WTC11 (cell line): Measurements from ENCODE around the gene MPHOSPH10. TPM values are rescaled to one million over a fixed set of nuclear protein-coding genes. Genes with fewer than 3 reads are reported as not detected.
"Not testable (repeated sequence)": the region's sequence is repeated elsewhere in the genome, so short reads cannot be mapped to it uniquely, and the experiment has no call there.

Experiments used
- ATAC-seq: fragments of 200-7000 bp; cut with Tn5 transposase; 2 replicates; pipeline ENCODE4 v1.10.0; 2021; ENCODE audit warnings: mild to moderate bottlenecking, moderate library complexity
- CTCF ChIA-PET: fragments of 300-600 bp; sonication (Branson Sonifier 250); formaldehyde crosslinking; loops from one replicate; lab custom pipeline; 2021; ENCODE audit warnings: antibody characterized with exemption; lab: Charles Lee
- POLR2A ChIA-PET: fragments of 350-600 bp; sonication (Branson Sonifier 250); formaldehyde crosslinking; loops from one replicate; lab custom pipeline; 2021; ENCODE audit warnings: antibody characterized with exemption; lab: Charles Lee
- DNase-seq: peaks from one replicate; pipeline ENCODE4 v3.0.0; 2021; ENCODE audit warnings: low spot score
- H3K27ac Mint-ChIP-seq: 2 replicates; pipeline ENCODE4 v1.8.0; 2021; ENCODE audit warnings: mixed read lengths
- H3K27me3 Mint-ChIP-seq: 2 replicates; pipeline ENCODE4 v1.8.0; 2021; ENCODE audit warnings: low read depth, mild to moderate bottlenecking, moderate library complexity, mixed read lengths
- H3K36me3 Mint-ChIP-seq: 2 replicates; pipeline ENCODE4 v1.8.0; 2021; ENCODE audit warnings: mixed read lengths
- H3K4me1 Mint-ChIP-seq: 2 replicates; pipeline ENCODE4 v1.8.0; 2022; ENCODE audit warnings: mixed read lengths
- H3K4me3 Mint-ChIP-seq: 2 replicates; pipeline ENCODE4 v1.8.0; 2021; ENCODE audit warnings: mild to moderate bottlenecking, moderate library complexity, mixed read lengths
- H3K9me3 Mint-ChIP-seq: 2 replicates; pipeline ENCODE4 v1.8.0; 2021; ENCODE audit warnings: mixed read lengths
- FOXJ3 ChIP-seq: sonication (generic); formaldehyde crosslinking; IDR thresholded peaks from 2 replicates; pipeline ENCODE4 v1.9.0; 2021; ENCODE audit warnings: missing genetic modification reagents, mild to moderate bottlenecking, borderline replicate concordance
- FOXK1 ChIP-seq: sonication (generic); formaldehyde crosslinking; IDR thresholded peaks from 2 replicates; pipeline ENCODE4 v1.8.0; 2022; ENCODE audit warnings: mild to moderate bottlenecking, moderate library complexity, missing genetic modification reagents
- GABPB1 ChIP-seq: sonication (generic); formaldehyde crosslinking; IDR thresholded peaks from 2 replicates; pipeline ENCODE4 v1.8.1; 2023; ENCODE audit warnings: mild to moderate bottlenecking, missing genetic modification reagents
- GTF2I ChIP-seq: fragments of 250-450 bp; sonication (Bioruptor Pico); conservative IDR thresholded peaks from 2 replicates; pipeline ENCODE4 v1.4.0; 2021; ENCODE audit warnings: mild to moderate bottlenecking
- KAT7 ChIP-seq: sonication (generic); formaldehyde crosslinking; IDR thresholded peaks from 2 replicates; pipeline ENCODE4 v1.8.1; 2023; ENCODE audit warnings: missing genetic modification reagents, mild to moderate bottlenecking, borderline replicate concordance
- MXD4 ChIP-seq: fragments of 250-450 bp; sonication (Bioruptor Pico); IDR thresholded peaks from 2 replicates; pipeline ENCODE4 v1.8.0; 2021; ENCODE audit warnings: mild to moderate bottlenecking, moderate library complexity, borderline replicate concordance
- MYBL2 ChIP-seq: sonication (generic); formaldehyde crosslinking; IDR thresholded peaks from 2 replicates; pipeline ENCODE4 v1.8.1; 2023; ENCODE audit warnings: mild to moderate bottlenecking, moderate library complexity, missing genetic modification reagents
- SMAD3 ChIP-seq: sonication (generic); formaldehyde crosslinking; IDR thresholded peaks from 2 replicates; pipeline ENCODE4 v1.8.0; 2022; ENCODE audit warnings: missing genetic modification reagents, mild to moderate bottlenecking, borderline replicate concordance
- SP1 ChIP-seq: sonication (generic); formaldehyde crosslinking; conservative IDR thresholded peaks from 2 replicates; pipeline ENCODE4 v1.8.1; 2022; ENCODE audit warnings: missing genetic modification reagents
- TCF7 ChIP-seq: sonication (generic); formaldehyde crosslinking; IDR thresholded peaks from 2 replicates; pipeline ENCODE4 v1.8.0; 2022; ENCODE audit warnings: mild to moderate bottlenecking, low read depth, missing genetic modification reagents, moderate library complexity
- ZNF416 ChIP-seq: fragments of 250-450 bp; sonication (Bioruptor Pico); IDR thresholded peaks from 2 replicates; pipeline ENCODE4 v1.9.0; 2021; ENCODE audit warnings: mild to moderate bottlenecking, inconsistent platforms
- ZNF671 ChIP-seq: fragments of 250-450 bp; sonication (Bioruptor Pico); IDR thresholded peaks from 2 replicates; pipeline ENCODE4 v1.8.0; 2021; ENCODE audit warnings: mild to moderate bottlenecking
- total RNA-seq: library from RNA; stranded (reverse); gene quantifications from 3 replicates; pipeline ENCODE4 v1.2.3, GENCODE V29; 2021
- TF ChIP-seq, protein P1 (sequence below): fragments of 250-450 bp; sonication (Bioruptor Pico); IDR thresholded peaks from 2 replicates; pipeline ENCODE4 v1.8.0; 2021; ENCODE audit warnings: mild to moderate bottlenecking
- TF ChIP-seq, protein P2 (sequence below): fragments of 250-450 bp; sonication (Bioruptor Pico); IDR thresholded peaks from 2 replicates; pipeline ENCODE4 v1.9.0; 2021; ENCODE audit warnings: moderate library complexity, mild to moderate bottlenecking, inconsistent platforms, borderline replicate concordance
- TF ChIP-seq, protein P3 (sequence below): sonication (generic); formaldehyde crosslinking; IDR thresholded peaks from 2 replicates; pipeline ENCODE4 v1.8.0; 2022; ENCODE audit warnings: mild to moderate bottlenecking, missing genetic modification reagents
- TF ChIP-seq, protein P4 (sequence below): fragments of 200-600 bp; IDR thresholded peaks from 2 replicates; pipeline ENCODE4 v1.8.0; 2022; ENCODE audit warnings: antibody characterized with exemption

The MPHOSPH10 gene
- total RNA-seq, 1 experiment from 2014 or later, result 36.6 TPM

DNA sequence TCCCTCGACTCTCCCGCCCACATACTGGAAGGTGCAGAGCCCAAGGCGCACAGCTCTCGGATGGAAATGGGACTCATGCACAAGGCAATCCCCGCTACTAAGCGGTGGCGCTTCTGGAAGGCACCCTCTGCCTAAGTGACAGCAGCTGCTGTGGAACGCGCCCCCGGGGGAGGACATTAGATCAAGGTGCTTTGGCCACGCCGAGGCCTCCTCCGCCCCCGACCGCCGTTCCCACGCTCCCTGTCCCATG, 607 bp upstream of the MPHOSPH10 start (continued):
- TF ChIP-seq SP1 (CRISPR knock-in tag) (no peak), ZNF671 (CRISPR knock-in tag) (no peak), SMAD3 (no peak), TCF7 (CRISPR knock-in tag) (no peak), MXD4 (CRISPR knock-in tag) (no peak), MYBL2 (no peak), ZNF416 (no peak), GABPB1 (no peak), GTF2I (no peak), FOXJ3 (CRISPR knock-in tag) (no peak), FOXK1 (CRISPR knock-in tag) (peak; percentile 74; the same call in 1 of the 2 replicates)
- TF ChIP-seq, protein P1, sequence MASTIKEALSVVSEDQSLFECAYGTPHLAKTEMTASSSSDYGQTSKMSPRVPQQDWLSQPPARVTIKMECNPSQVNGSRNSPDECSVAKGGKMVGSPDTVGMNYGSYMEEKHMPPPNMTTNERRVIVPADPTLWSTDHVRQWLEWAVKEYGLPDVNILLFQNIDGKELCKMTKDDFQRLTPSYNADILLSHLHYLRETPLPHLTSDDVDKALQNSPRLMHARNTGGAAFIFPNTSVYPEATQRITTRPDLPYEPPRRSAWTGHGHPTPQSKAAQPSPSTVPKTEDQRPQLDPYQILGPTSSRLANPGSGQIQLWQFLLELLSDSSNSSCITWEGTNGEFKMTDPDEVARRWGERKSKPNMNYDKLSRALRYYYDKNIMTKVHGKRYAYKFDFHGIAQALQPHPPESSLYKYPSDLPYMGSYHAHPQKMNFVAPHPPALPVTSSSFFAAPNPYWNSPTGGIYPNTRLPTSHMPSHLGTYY (CRISPR knock-in tag), result no peak
- TF ChIP-seq, protein P2, sequence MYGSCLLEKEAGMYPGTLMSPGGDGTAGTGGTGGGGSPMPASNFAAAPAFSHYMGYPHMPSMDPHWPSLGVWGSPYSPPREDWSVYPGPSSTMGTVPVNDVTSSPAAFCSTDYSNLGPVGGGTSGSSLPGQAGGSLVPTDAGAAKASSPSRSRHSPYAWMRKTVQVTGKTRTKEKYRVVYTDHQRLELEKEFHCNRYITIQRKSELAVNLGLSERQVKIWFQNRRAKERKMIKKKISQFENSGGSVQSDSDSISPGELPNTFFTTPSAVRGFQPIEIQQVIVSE (CRISPR knock-in tag), result no peak
- TF ChIP-seq, protein P3, sequence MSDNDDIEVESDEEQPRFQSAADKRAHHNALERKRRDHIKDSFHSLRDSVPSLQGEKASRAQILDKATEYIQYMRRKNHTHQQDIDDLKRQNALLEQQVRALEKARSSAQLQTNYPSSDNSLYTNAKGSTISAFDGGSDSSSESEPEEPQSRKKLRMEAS (CRISPR knock-in tag), result no peak
- TF ChIP-seq, protein P4, sequence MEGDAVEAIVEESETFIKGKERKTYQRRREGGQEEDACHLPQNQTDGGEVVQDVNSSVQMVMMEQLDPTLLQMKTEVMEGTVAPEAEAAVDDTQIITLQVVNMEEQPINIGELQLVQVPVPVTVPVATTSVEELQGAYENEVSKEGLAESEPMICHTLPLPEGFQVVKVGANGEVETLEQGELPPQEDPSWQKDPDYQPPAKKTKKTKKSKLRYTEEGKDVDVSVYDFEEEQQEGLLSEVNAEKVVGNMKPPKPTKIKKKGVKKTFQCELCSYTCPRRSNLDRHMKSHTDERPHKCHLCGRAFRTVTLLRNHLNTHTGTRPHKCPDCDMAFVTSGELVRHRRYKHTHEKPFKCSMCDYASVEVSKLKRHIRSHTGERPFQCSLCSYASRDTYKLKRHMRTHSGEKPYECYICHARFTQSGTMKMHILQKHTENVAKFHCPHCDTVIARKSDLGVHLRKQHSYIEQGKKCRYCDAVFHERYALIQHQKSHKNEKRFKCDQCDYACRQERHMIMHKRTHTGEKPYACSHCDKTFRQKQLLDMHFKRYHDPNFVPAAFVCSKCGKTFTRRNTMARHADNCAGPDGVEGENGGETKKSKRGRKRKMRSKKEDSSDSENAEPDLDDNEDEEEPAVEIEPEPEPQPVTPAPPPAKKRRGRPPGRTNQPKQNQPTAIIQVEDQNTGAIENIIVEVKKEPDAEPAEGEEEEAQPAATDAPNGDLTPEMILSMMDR, result no peak
- TF ChIP-seq, all 79 proteins: peak for 7

DNA sequence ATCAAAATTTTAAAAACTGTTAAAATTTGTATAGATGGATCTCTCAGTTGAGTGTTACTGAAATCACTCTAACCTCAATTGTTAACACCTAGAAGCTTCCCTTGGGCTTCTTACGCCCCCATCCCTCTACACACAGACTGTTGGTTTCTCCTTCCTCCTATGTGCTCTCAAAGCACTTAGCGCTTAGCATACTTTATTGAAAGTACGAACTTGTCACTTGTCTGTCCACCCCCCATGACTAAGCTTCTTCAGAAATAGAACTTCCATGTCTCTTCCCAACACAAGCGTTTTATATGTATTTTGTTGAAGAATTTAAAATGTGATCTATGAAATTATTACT, 441 bp downstream of the MPHOSPH10 start:
- Mint-ChIP-seq H3K27me3 (no peaks in the 10 kb centered on the region), H3K4me3 (no peak overlapping the region), H3K4me1 (peaks cover 9% of the 10 kb centered on the region), H3K9me3 (no peaks in the 10 kb centered on the region), H3K36me3 (peaks cover 14% of the 10 kb centered on the region), H3K27ac (no peak overlapping the region)
- ATAC-seq (no peak), DNase-seq (no peak)
- POLR2A ChIA-PET, result interaction anchor here (0.8 kb wide), 2 partner anchors 128 to 201 kb away, joined by 3 read pairs; partner anchors contain the start of gene ZNF638
- TF ChIP-seq, protein P1 (CRISPR knock-in tag), result no peak
- 0 out of 2 replicates have a peak, but pooled peaks have one; percentile 2 for TF ChIP-seq KAT7
- CTCF ChIA-PET, result interaction anchor here (0.6 to 2.7 kb wide), 6 partner anchors 30 to 325 kb away, joined by 3 to 15 read pairs (median 7); no protein-coding TSS in a partner anchor

DNA sequence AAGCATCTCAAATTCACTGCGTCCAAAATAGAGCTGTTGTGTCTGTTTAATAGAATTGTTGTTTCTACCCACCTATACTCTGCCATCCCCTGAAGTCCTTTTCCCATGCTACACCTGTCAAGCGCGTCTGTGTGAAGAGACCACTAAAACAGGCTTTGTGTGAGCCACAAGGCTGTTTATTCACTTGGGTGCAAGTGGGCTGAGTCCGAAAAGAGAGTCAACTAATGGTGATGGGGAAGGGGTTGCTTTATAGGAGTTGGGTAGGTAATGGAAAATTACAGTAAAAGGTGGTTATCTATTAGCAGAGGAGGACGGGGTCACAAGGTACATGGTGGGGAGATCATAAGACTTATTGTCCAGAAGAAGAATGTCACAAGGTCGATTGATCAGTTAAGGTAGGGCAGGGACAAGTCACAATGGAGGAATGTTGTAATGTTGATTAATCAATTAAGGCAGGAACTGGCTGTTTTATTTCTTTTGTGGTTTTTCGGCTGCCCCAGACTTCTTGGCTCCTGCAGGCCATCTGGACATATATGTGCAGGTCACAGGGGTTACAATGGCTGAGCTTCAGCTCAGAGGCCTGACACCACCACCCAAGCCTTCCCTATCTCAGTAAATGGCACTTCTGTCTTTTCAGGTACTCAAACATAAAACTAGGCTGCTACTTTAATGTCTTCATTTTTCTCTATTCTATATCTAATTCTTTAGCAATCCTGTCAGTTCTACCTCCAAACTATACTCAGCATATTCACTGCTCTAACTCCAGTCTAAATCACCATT, 1.1 kb downstream of the MPHOSPH10 start:
- not testable (repeated sequence) for H3K9me3 Mint-ChIP-seq, H3K27me3 Mint-ChIP-seq, H3K4me3 Mint-ChIP-seq, H3K27ac Mint-ChIP-seq, DNase-seq, H3K4me1 Mint-ChIP-seq, ATAC-seq
- peaks cover 20% of the 10 kb centered on the region for H3K36me3 Mint-ChIP-seq
- ChIA-PET POLR2A (interaction anchor here (0.8 kb wide), 1 partner anchor 129 kb away, joined by 3 read pairs; no protein-coding TSS in a partner anchor), CTCF (interaction anchor here (0.6 to 2.7 kb wide), 6 partner anchors 31 to 324 kb away, joined by 3 to 15 read pairs (median 7); no protein-coding TSS in a partner anchor)
